Hematopoietic multipotent progenitor cell treated with erythropoietin and hydrocortisone succinate and interleukin-3 and kit ligand, for 4 days (in vitro differentiated cells): ENCODE measurements around the gene NR2F2.

Experiments
- DNase-seq: peaks from one replicate; pipeline ENCODE4 v3.0.0-alpha.2; 2015

NR2F2 gene

DNA sequence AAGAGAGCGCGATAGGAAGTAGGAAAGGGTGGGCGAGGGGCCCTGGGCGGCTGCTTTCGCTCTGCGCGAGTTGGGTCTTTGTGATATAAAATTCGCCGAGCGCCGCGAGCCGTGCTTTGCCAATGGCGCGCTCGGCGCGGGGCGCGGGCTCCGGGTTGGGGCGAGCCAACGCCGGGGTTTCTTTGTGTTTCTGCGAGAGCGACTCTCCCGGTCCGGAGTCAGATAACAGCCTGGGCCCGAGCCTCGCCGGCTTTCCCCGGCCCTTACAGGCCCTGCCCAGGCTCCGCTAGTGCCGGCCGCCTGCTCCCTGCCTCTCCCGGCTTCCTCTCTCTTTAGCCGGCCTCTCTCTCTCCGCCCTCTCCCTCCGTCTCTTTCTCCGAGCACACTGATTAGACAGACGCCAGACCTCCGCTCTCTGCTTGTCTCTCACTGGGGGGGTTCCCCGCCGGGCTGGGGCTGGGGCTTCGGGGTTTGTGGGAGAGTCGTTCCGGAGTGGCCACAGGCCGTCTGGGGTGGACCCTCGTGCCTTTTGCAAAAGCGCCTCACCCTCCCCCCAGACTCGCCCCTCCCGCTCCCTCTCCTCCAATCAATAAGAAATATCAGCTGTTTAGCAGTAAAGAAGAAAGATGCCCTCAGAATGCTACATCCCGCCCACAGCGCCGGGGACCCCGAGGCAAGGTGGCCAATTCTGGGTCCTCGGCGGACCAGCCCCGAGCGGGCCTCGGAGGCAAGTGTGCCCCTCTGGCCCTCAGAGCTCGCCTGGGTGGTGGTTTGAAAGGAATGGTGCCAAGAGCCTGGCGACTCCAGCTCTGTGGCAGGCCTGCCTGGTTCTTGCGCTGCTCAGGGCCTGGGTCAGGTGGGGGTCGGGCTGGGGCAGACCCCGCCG, 2.9 kb downstream of the NR2F2 start:
- DNase-seq, result peak; percentile 19

DNA sequence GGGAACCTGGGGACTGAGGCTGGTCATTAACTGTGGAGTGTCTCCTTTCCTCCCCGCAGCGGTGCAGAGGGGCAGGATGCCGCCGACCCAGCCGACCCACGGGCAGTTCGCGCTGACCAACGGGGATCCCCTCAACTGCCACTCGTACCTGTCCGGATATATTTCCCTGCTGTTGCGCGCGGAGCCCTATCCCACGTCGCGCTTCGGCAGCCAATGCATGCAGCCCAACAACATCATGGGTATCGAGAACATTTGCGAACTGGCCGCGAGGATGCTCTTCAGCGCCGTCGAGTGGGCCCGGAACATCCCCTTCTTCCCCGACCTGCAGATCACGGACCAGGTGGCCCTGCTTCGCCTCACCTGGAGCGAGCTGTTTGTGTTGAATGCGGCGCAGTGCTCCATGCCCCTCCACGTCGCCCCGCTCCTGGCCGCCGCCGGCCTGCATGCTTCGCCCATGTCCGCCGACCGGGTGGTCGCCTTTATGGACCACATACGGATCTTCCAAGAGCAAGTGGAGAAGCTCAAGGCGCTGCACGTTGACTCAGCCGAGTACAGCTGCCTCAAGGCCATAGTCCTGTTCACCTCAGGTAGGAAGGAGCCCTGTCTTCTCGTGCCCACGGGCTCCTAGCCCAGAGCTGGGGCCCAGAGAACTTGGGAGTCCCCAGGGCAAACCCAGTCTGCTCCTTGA, 3.7 kb downstream of the NR2F2 start:
- DNase-seq, result no peak

DNA sequence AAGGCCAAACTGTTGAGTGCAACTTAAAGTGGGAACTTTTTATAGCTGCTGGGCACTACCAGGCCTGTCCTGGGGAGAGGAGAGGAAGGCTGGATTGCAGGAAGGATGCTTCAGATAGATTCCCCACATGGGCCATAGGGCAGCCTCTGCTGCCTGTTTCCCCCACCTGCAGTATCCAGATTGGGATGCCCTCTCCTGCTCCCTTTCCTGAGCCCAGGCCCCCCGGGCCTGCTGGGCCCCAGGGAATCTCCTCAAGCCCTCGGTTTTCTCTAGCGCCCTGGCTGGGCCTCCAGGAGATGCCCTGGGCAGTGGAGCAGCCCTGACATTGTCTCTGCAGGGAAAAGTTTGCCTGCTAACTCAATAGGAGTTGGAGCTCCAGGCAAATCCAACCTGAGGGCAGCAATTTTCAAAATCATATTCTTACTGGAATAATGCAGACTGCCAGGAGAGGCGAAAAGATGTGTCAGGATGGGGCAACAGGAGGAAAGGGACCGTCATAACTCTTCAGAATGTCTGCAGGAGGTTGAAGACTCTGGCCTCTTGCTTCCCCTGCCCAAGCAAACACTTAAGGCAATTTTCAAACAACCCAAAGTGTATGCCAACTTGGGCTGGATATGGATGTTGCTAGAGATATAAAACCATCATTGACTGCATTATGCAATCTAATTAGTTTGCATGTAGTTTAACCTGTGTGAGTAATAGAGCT, 4.4 kb downstream of the NR2F2 start:
- DNase-seq, result no peak

DNA sequence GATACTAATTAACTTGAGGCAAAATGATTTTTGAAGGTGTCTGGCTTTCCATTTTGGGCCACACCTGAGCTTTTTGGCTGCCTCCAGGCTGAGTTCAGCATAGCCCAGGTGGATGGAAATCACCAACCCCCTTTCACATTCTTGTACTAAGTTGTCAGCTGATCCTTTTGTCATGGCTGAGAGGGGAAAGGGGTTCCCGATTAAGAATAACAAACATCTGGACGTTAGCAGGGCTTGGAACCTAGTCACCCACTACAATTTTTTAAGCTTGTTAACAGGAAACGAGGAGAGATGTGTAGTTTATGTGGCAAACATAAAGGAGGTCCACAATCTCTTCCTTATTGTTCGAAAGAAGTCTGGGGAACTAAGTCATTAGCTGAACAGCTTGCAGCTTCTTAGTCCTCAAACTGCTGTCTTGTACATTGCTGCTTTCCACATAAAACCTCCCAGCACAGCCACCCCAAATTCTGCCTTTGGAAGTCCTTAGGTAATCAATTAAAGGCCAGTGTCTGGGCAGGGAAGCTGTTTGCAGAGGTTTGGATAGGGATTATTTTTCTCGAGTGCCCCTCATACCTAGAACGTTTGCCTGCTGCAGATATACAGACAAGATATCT, 5.0 kb downstream of the NR2F2 start:
- DNase-seq, result no peak

- DNase-seq, result no peak
These were observed 5.7 kb downstream of the NR2F2 start for GRCh38 chr15:96336108-96336595.

- no peak for DNase-seq
These were observed 6.3 kb downstream of the NR2F2 start for GRCh38 chr15:96336596-96337364.

DNA sequence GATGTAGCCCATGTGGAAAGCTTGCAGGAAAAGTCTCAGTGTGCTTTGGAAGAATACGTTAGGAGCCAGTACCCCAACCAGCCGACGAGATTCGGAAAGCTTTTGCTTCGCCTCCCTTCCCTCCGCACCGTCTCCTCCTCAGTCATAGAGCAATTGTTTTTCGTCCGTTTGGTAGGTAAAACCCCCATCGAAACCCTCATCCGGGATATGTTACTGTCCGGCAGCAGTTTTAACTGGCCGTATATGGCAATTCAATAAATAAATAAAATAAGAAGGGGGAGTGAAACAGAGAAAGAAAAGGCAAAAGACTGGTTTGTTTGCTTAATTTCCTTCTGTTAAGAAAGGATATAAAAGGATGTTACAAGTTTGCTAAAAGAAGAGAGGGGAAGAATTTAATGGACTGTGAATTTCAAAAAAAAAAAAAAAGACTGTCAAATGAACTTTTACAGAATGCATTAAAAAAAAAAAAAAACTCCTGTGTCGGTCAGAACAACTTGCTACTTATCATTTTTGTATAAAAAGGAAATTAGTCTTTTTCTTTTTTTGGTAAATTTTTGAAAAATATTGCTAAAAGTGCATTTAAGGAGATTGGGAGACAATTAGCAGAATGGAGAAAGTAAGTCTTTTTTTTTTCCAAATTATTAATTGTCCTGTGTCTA, 7.0 kb downstream of the NR2F2 start:
- DNase-seq, result no peak

GRCh38 chr15:96338074-96338765, 7.7 kb downstream of the NR2F2 start:
- DNase-seq, result no peak

GRCh38 chr15:96338766-96339618, 8.5 kb downstream of the NR2F2 start:
- no peak for DNase-seq

GRCh38 chr15:96339619-96340347, 9.3 kb downstream of the NR2F2 start:
- DNase-seq, result no peak

GRCh38 chr15:96340348-96340597, 9.8 kb downstream of the NR2F2 start:
- DNase-seq, result no peak

DNA sequence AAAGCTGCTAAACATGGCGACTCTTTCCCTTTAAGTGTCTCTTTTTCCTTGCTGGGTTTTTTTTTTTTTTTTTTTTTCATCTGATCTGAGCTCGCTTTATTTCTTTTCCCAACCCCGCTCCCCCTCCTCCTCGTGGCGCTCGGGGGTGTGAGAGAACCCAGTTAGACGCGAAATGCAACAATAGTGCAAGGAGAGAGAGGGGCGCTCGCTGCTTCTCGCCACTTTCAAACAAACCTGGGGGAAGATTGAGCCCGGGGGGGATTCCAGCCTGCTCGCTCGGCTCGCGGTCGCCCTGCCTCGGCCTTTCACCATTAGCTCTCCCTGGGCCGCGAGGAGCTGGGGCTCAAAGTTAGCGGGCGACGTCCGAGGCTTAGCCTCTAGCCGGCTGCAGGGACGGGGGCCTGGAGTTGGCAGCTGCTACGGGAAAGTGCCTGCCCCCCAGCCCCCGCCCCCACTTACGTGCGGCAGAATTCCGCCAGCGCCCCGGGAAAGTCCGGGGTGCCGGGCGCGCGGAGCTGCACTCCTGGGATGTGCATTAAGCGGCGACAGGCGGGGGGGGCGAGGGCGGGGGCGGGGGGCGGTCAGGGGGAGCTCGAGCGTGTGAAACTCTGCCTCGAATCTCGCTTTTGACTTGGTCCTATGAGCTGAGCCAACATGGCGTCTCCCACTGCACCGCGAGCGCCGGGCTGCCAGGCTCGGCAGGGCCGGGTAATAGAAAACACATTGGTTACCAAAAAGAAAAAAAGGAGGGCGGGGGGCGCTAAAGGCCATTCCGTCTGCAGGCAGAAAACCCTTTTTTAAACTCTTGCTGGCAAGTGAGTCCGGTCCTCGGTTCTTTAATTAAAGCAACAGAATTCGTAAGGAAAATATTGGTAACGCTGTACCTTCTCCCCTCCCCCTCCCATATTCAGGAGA, 10.4 kb downstream of the NR2F2 start:
- no peak for DNase-seq

GRCh38 chr15:96341513-96342405, 11.3 kb downstream of the NR2F2 start:
- DNase-seq, result no peak

- DNase-seq, result no peak
These were observed 12.1 kb downstream of the NR2F2 start for GRCh38 chr15:96342406-96343112.

- no peak for DNase-seq
These were observed 12.9 kb downstream of the NR2F2 start for GRCh38 chr15:96343113-96344059.
